GM12878 (cell line): ENCODE results near the gene UROC1.

Source experiments
- CTCF ChIP-seq, 3 experiments: IDR thresholded peaks in 2 of 3; conservative IDR thresholded peaks in 1 of 3; 2 replicates each; pipeline ENCODE4 v1.5.1; 2011; ENCODE audit warnings: low read depth in 3 of 3, low read length in 3 of 3, mild to moderate bottlenecking in 3 of 3, control low read depth in 2 of 3, moderate library complexity in 2 of 3, inconsistent platforms in 1 of 3, mixed read lengths in 1 of 3; ENCODE audit not compliant: control insufficient read depth in 2 of 3, insufficient read depth in 1 of 3; ENCODE audit errors: extremely low read depth in 1 of 3
- ELK1 ChIP-seq: IDR thresholded peaks from 2 replicates; pipeline ENCODE4 v1.6.1; 2012; ENCODE audit warnings: low read depth, low read length, improper control_type of control experiment
- JUND ChIP-seq: IDR thresholded peaks from 2 replicates; pipeline ENCODE4 v1.6.1; 2012; ENCODE audit warnings: low read depth, mild to moderate bottlenecking, low read length, improper control_type of control experiment, moderate library complexity
- NFIC ChIP-seq: IDR thresholded peaks from 2 replicates; pipeline ENCODE4 v1.6.1; 2012; ENCODE audit warnings: low read depth, mild to moderate bottlenecking, inconsistent platforms, low read length, moderate library complexity
- NR2C2 ChIP-seq: IDR thresholded peaks from 2 replicates; pipeline ENCODE4 v1.6.1; 2011; ENCODE audit warnings: borderline replicate concordance, low read depth; ENCODE audit not compliant: control insufficient read depth, insufficient read length
- NRF1 ChIP-seq: conservative IDR thresholded peaks from 2 replicates; pipeline ENCODE4 v1.6.1; 2011; ENCODE audit warnings: mild to moderate bottlenecking, low read depth, low read length, improper control_type of control experiment
- PBX3 ChIP-seq: IDR thresholded peaks from 2 replicates; pipeline ENCODE4 v1.6.1; 2011; ENCODE audit warnings: mild to moderate bottlenecking, low read depth, low read length, moderate library complexity; ENCODE audit not compliant: insufficient replicate concordance
- SP1 ChIP-seq: IDR thresholded peaks from one replicate; pipeline ENCODE4 v1.6.1; 2011; ENCODE audit warnings: low read depth, low read length
- TCF7 ChIP-seq: IDR thresholded peaks from 2 replicates; pipeline ENCODE4 v1.6.1; 2014; ENCODE audit warnings: antibody characterized with exemption, borderline replicate concordance
- USF2 ChIP-seq: IDR thresholded peaks from 2 replicates; pipeline ENCODE4 v1.6.1; 2011; ENCODE audit warnings: low read depth, low read length, improper control_type of control experiment, borderline replicate concordance
- ZNF592 ChIP-seq: fragments of 450-650 bp; IDR thresholded peaks from 2 replicates; pipeline ENCODE4 v1.6.1; 2017; ENCODE audit warnings: mild to moderate bottlenecking, moderate library complexity

- no peak for TF ChIP-seq ELK1
- TF ChIP-seq TCF7, result no peak
- TF ChIP-seq USF2, result no peak
- no peak for TF ChIP-seq CTCF (IDR thresholded peaks at IDR 0.05 in 2 of 3, conservative IDR thresholded peaks at IDR 0.05 in 1 of 3; ENCODE audit: control insufficient read depth in 2 of 3, extremely low read depth in 1 of 3, insufficient read depth in 1 of 3, low read depth in 3 of 3, low read length in 3 of 3)
- no peak for TF ChIP-seq SP1
- no peak for TF ChIP-seq PBX3
- no peak for TF ChIP-seq ZNF592
- no peak for TF ChIP-seq NRF1
- TF ChIP-seq NFIC, result no peak
- no peak for TF ChIP-seq NR2C2
- no peak for TF ChIP-seq JUND
These were observed 18.1 kb upstream of the UROC1 start for GRCh38 chr3:126535636-126536035.
